ENCODE data around the gene NRG2.

DNA sequence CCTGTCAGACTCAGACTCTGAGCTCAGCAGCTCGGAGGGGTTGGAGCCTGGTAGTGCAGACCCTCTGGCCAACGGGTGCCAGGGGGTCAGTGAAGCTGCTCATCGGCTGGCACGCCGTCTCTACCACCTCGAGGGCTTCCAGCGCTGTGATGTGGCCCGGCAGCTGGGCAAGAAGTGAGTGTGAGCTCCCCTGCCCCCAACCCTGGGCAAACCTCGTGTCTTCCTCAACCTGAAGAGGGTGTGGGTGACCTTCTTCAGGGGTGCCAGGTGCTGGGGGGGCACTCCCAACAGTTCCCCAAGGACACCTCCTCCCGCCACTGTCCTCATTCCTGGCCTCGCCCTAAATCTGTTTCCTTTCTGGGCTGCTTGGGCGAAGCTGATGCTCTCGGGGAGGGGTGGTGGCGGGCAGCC, 228.9 kb downstream of the NRG2 start:
- TF ChIP-seq, protein P1, sequence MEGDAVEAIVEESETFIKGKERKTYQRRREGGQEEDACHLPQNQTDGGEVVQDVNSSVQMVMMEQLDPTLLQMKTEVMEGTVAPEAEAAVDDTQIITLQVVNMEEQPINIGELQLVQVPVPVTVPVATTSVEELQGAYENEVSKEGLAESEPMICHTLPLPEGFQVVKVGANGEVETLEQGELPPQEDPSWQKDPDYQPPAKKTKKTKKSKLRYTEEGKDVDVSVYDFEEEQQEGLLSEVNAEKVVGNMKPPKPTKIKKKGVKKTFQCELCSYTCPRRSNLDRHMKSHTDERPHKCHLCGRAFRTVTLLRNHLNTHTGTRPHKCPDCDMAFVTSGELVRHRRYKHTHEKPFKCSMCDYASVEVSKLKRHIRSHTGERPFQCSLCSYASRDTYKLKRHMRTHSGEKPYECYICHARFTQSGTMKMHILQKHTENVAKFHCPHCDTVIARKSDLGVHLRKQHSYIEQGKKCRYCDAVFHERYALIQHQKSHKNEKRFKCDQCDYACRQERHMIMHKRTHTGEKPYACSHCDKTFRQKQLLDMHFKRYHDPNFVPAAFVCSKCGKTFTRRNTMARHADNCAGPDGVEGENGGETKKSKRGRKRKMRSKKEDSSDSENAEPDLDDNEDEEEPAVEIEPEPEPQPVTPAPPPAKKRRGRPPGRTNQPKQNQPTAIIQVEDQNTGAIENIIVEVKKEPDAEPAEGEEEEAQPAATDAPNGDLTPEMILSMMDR (conservative IDR thresholded peaks at IDR 0.05; ENCODE audit: low read depth, low read length) = no peak
- no peak for TF ChIP-seq EZH2 (IDR thresholded peaks at IDR 0.05; ENCODE audit: borderline replicate concordance, low read depth, low read length, poor library complexity, severe bottlenecking)
